Middle frontal gyrus (tissue), 1 donor: ENCODE results near the gene DGKZ.
A peak's percentile ranks its signal among the peaks of the same experiment; 100 is the strongest.

Experiments used
- DNase-seq: peaks from one replicate; pipeline ENCODE4 v3.0.0-alpha.2; 2015; ENCODE audit warnings: low spot score; ENCODE audit errors: extremely low spot score

The DGKZ gene

DNA sequence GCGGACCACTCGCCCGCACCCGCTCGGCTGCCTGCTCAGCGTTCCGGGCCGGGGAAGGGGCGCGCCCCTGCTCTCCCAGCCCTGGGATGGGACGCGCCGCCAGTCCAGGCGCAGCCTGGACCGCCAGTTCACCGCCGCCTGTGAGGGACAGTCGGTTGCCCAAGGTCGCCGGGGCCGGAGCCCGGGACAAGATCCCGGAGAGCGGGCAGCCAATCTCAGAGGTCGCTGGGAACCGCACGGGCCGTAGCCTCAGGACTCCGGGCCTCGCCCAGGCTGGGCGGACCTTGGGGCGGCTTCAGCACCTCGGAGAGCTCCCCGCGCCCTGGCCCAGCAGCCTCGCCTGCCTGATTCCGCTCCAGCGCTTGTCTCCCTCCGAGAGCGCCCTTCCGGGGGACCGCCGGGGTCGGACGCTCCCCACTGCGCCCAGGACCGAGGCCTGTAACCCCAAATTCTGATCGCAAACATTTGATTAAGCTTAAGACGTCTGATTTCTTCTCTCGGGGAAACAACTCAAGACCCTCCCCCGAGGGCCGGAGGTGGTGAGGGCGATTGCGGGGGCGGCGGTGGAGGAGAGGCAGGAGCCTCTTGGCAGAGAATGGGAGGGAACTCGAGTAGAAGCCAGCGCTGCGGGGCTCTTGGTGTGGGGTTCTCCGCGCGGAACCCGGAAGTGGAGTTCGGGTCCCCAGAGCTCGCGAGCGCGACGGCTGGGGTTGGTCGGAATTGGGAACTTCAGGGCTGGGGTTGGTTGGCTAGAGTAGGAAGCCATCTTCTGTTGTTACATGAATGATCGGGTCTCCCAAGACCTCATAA is 45.4 kb downstream of the DGKZ start:
- peak; percentile 35 for DNase-seq

DNA sequence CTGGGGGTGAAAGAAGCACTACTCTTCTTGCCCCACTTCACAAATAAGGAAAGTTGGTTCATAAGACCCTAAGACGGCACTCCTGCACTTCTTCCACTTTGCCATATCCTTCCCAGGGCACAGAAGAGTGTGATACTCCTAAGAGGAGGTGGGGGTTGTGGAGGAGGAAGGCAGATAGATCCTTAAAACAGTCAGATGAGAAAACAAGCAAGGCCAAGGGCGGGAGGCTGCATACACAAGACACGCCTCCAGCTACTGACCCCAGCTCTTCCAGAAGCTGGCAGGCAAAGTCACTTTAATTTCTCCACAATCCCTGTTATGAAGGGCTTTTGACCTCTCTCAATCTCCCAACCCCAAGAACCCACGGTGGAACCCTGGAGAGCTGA is 46.0 kb downstream of the DGKZ start:
- no peak for DNase-seq

DNA sequence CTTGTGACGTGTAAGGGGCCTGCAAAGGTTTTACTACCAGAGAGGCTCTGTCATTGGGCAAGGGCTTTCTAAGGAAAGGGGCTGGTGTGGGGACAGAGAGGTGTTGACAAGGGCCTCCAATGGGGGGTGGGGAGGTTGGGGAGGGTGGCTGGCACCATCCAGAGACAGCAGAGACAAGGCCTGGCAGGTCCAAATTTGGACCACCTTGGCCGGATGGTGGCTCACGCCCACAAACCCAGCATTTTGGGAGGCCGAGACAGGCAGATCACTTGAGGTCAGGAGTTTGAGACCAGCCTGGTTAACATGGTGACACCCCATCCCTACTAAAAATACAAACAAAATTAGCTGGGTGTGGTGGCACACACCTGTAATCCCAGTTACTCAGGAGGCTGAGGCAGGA is 46.5 kb downstream of the DGKZ start:
- no peak for DNase-seq

DNA sequence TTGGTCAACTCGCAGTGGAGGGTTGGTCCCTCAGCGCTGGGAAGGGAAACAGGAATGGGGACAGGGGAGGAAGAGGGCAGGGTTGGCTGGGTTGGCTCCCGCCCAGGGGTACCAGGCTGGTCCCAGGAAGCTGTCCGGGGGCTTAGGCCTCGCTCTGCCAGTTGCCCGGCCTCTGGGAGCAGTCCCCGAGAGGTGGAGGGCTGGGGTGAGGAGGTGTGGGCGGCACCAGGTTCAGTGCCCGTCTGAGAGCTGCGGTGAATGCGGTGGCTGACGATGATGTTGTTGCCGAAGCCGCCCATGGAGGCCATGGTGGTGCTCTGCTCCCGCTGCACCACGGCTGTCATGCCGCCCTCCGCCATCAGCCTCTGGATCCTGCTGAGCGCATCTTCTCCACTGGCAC is 50.3 kb downstream of the DGKZ start:
- no peak for DNase-seq

DNA sequence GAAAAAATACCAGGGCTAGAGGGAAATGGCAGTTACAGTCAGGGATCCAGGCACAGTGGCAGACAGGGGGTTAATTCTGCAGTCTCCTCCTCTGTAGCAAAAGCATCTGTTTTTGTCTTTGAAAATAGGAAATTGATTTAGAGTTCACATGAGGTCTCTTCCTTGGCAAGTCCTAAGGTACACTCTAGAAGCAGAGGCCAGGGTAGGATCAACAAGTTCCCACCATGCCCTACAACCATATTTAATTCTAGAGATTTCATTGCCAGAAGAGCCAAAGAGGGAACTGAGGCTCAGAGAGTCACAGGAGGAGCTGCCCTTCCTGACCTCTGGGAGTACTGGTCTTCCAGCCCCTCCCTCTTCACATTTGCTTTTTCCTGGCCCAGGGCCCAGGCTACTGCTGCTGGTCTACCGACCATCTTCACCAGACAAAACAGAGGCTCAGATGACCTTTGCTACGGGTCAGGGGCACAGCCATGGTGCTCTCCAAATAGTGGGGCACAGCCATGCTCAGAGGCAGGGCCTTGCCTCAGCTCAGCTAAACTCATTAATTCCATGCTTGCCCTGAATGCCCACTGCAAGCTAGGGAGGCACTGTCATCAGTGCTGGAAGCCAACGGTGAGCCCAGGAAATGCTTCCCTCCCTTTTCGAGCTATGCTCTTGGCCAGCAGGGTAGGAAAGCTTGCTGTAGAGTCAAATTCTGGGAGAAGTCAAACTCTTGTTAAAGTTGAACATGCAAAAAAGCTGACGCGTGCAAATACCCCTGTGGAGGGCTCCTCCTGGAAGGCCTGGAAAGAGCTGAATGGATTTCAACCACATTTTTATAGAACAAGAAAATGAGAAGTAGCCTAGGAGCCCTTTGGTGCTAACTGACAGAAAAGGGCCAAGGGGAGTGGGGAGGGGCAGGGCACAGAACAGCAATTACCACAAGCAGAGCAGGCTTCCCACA is 56.0 kb downstream of the DGKZ start:
- DNase-seq = no peak

DNA sequence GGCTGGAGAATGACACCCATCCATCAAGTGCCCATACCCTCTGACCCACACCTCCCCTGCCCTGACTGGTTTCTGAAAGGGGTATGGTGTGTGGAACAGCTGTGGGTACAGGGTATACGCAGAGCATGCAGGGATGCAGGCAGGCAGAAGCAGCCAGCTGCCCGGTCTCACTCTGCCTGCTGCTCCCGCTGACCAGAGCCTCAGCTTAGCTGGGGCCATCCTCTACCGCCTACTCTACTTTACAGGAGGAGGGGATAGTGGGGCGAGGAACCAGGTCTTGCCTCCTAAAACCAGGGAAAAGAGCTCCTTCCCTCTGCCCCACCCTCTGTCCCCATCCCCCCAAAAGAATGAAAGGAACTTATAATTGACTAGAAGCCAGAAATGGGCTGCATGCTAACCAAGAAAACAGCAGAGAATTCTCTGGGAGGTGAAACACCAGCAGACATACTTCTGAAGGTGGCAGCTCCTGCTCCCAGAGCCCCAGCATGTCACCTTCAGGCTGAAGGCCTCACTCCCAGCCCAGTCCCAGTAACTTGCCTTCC is 57.3 kb downstream of the DGKZ start:
- no peak for DNase-seq

DNA sequence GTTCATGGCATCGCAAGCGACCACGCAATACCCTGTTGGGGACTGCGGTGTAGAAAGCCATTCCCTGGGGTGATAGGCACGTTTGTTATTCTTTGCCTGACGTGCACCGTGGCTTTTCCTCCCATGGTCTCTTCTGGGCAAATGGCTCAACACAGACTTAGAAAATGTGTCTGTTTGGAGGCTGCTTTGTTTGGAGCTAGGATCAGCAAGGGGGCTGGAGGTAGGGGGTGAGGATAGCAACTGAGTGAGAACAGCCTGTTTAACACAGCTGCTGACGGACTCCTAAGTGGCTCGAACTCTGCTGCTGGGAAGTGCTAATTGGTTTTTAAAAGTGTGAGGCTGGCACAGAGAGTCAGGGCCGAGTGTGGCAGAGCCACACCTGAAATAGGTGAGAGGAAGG is 60.4 kb downstream of the DGKZ start:
- DNase-seq = no peak

DNA sequence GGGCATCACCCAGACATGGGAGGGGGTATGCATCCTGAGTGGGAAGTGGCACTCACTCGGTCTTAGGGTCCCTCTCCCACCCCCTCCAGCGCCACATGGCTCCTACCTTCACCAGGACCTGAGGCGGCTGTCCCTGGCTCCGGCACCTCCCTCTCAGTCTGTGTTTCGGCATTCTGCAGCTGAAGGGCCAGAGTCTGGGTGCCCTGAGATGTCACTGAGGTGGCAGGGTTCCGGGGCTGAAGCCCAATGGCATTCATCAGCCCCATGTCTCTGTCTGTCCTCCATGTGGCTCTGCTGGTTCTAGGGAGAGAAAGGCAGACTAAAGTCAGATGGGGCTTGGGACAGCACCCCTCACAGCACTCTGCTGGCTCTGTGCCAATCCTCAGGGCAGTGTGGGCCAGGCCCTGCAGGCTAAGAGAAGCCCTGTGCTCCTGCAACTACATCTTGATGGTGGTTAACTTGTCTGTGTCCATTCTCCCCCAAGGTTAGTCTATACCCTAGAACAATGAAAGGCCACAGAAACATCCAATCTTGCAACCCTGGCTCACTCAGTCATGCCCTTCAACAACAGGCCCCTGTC is 61.2 kb downstream of the DGKZ start:
- DNase-seq = no peak

DNA sequence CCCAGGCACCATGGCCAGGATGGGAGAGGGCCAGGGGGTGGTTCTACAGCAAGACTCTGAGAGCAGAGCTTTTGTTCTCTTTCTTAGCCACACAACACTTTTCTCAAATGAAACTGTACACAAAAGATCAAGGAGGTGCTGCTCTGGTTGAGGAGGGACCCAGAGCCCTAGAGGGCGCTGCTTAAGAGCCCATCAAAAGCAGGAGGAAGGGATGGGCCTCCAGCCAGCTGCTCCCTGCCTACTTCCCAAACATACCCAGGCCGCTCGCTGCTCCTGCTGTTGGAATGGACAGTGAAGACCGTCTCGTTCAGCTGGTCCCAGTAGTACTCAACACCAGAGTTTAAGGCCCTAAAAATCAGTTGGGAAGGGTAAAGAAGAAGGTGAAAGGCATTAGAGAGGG is 62.8 kb downstream of the DGKZ start:
- DNase-seq = no peak

DNA sequence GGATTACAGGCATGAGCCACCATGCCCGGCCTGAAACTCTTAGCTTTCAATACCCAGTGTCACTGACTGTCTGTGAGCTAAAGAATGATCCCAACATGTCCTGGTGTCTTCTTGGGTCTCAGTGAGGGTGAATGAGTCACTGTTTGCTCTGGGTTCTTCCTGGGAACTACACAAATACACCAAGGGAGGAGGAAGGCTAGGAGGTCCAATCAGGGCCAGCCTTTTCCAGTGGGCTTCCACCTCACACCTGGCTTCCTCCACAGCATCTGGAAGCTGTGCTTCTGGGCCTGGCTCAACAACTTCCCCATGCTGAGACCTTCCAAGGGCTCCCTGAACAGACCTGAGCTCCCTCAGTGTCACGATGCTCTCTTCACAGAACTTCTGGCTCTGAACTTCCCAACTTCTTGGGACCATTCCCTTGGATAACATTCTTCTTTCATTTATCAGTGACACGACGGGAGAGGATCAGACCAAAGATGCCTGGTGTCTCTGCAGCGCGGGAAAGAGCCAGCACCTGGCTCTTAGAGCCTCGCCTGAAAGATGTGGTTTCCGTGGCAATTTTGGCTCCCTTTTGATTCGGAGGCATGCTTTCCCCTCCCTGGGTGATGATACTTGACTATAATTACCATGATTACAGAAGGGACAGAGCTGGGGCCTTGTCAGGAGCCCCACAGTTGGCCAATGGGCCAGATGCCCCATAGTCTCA is 66.7 kb downstream of the DGKZ start:
- no peak for DNase-seq

DNA sequence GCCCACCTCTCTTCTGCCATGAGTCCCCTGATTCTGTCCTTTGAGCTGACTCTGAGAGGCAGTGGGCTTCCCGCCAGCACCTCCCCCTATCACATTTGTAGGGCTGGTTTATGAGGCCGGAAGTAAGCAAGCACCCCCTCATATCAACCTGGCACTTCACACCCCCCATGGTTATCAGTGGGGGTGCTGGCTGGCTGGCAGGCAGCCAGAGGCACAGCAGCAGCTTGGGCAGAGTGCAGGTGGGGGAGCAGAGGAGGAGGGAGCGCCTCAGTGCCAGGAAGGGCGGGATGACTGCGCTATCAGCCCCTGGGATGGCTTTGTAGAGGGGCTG is 67.2 kb downstream of the DGKZ start:
- no peak for DNase-seq

DNA sequence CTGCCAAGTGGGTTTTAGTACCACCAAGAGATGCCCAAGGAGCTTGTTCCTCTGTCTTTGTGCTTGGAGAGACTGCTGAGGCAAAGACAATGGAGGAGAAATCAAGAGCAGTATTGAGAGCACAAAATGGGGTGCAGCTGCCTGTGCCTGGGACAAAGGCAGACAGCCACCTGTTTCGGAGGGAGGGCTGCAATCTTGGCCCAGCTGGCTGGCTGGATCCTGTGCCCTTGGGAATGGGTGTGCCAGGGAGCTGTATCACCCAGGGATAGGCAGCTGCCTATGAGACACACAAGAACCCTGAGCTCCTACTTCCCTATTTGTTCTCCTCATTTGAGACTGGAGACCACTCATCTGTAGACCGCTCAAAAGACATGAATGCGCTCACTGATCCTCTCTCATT is 67.6 kb downstream of the DGKZ start:
- DNase-seq = no peak

DNA sequence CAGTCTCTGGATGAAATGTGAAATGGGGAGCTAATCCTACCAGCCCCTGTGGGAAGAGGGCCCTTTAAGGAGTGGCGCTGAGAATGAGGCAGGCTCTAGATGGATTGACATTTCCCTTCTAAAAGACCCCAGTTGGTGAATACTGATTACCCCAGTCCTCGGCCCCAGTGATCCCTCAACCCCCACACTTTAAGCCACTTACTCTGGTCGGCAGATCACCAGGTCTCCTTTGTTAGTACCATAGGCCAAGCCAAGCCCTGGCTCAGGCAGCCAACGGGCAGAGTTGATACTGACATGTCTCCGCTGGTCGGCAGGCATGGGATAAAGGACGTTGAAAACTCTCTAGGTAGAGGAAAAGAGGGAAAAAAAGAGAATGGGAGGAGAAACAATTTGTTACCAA is 70.4 kb downstream of the DGKZ start:
- DNase-seq = no peak

DNA sequence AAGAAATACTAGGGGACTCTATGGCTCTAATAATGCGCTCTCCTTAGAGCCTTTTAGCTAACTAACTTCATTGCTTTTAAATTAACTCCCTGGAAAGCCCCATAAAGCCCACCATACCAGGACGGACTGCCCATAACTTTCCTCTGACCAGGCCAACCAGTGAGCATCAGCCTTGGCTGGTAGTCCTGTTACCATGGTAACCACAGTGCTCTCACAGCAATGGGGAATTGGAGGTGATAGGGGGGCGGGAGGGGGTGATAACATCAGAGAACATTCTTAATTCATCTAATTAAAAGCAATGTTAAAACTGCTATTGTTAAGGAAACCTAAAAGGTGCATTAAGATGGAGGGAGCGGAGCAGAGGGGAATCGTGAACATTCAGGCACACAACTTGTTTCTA is 71.5 kb downstream of the DGKZ start:
- no peak for DNase-seq

DNA sequence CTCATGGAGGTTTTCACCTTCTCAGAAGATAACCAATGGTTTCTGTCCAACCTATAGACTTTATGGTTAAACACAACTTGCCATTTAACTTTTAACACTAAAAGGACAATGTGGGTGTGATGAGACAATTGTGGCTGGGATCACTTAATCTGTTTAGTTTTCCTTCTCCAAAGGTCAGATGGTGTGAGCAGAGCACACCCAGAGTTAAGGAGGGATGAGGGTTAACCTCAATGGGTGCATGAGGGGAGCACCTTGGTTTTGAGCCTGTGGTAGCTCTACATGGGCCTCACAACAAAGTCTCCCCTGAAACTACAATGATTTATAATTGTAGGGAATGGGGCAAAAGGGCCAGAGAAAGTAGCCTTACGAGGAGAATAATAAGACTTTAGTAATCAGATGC is 73.2 kb downstream of the DGKZ start:
- DNase-seq = no peak

DNA sequence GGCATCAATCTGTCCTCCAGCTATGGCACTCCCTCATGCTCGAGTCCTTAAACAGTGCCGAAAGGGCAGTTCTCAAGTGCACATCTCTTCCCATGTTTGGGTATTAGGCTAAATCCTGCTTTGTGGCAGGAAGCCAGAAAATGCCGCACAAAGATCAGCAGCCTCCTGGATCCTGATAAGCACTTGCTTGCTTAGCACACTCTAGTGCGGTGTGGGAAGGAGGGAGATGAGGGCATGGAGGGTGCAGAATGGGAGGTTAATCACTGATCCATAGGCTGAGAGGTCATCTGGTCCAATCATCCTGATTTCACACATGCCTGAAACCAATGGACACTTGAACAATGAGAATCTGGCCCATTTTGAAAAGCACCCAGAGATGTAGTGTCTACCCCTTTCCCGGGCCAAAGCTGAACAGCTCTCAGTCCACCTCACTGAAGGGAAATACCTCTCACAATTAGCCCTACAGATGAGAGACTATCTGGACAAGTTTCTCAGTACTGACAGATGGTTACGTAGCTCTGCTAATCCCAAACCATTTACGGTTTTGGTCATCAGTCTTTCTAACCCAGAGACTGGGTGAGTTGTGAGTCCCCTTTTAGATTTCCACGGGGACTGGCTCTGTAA is 74.1 kb downstream of the DGKZ start:
- no peak for DNase-seq

DNA sequence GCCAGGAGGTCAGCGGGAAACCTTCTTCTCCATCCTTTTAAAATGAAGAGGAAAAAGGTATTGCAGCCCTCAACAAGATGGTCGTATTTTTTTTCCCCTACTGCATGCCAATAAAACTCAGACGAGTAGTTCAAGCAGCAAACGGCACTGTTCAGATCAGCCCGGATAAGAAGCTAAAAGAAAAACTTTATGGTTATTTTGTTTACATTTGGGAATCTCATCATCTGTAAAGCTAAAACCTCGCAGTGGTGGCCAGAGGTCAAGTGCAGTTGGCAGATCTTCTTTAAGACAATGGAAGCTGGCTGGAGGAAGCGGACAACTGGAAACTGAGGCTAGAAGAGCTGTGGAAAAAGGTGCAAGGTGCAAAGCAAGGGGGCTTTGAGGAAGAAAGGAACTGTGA is 75.3 kb downstream of the DGKZ start:
- no peak for DNase-seq

DNA sequence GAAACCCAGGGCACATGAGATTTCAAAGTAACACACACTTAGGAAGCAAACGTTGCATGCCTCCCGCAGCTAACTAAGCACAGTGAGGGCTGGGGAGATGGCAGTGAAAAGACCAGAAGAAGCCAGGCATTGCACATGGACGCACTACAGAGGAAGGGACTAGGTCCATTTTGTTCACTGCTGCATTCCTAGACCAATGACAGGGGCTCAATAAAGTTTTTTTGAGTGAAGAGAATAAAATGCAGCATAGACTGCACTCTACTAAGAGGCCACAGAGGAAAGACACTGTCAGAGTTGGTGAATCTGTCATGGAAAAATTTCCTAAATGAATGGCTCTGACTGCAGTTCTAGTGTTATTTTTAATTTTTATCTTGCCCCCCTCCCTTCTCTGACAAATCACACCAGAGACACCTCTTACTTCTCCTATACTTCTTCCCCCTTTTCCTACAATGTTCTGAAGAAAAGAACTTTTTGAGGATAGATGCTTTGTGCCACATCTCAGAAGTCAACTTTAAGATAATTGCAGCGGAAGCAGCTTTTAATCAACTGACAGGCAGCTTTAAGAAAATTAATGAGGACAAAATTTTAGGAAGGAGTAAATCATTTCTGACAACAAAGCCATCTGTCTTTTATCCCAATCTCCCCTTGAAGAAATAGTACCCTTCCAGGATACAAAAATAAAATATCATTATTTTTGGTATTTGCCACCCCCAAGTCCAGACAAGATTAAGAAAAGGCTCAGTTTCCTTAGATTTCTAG is 79.1 kb downstream of the DGKZ start:
- DNase-seq = no peak

DNA sequence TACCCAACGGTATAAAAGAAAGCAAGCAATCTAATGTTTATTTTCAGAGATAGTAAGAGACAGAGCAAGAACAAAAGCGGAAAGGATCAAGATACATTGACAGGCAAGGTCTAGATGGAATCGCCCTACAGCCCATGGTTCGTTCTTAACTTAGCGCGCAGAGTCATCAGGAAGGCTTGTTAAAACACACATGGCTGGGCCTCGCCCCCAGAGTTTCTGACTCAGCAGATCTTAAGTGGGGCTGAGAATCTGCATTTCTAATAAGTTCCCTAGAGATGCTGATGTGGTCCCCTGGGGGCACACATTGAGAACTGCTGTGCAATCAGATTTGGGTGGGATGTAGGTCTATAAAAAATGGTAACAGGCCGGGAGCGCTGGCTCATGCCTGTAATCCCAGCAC is 80.1 kb downstream of the DGKZ start:
- DNase-seq = no peak

DNA sequence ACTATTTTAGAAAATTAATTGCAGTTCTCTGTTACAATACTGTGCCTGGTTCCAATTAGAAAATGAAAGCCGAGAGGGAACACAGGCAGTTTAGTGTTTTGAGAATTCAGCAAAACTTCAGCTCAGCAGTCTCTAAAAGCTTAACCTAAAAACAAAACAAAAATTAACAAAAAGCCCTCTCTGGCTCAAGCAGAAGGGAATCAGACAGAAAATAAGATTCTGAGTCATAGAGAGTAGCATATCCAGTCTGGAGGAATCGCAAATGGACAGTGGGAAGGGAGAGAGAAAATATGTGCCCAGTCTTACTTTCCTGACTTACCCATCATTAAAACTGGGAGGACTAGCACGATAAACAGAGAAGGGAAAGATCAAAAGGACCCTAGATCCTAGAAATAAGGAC is 82.5 kb downstream of the DGKZ start:
- DNase-seq = no peak
